GM23338 (cell line): ENCODE measurements around the gene IL17RB. TPM values are rescaled to one million over a fixed set of nuclear protein-coding genes. Genes with fewer than 3 reads are reported as not detected.

Experiments
- ATAC-seq: fragments of 200-7000 bp; cut with Tn5 transposase; 3 replicates; pipeline ENCODE4 v1.9.1; 2020
- DNase-seq: peaks from one replicate; pipeline ENCODE4 v3.0.0-alpha.2; 2015; ENCODE audit warnings: low spot score
- H2AFZ ChIP-seq: fragments of 200-600 bp; sonication (generic); 2 replicates; pipeline ENCODE4 v1.8.0; 2016; ENCODE audit warnings: antibody characterized with exemption, mild to moderate bottlenecking, moderate library complexity
- H3F3A ChIP-seq: fragments of 200-600 bp; sonication (generic); replicated peaks from 2 replicates; pipeline ENCODE4 v1.8.0; 2017; ENCODE audit warnings: antibody characterized with exemption, mixed run types, low read depth
- H3K27ac ChIP-seq: fragments of 200-600 bp; sonication (generic); 2 replicates; pipeline ENCODE4 v1.6.1; 2016; ENCODE audit warnings: low read depth
- H3K27me3 ChIP-seq: fragments of 200-600 bp; sonication (generic); 2 replicates; pipeline ENCODE4 v1.8.0; 2016; ENCODE audit warnings: mild to moderate bottlenecking, mixed run types, moderate library complexity; ENCODE audit not compliant: insufficient read depth
- H3K36me3 ChIP-seq: fragments of 200-600 bp; sonication (generic); 2 replicates; pipeline ENCODE4 v1.8.0; 2016; ENCODE audit warnings: mild to moderate bottlenecking; ENCODE audit not compliant: insufficient read depth
- H3K4me1 ChIP-seq: fragments of 200-600 bp; sonication (generic); 2 replicates; pipeline ENCODE4 v1.8.0; 2016; ENCODE audit warnings: mild to moderate bottlenecking, moderate library complexity; ENCODE audit not compliant: insufficient read depth
- H3K4me2 ChIP-seq: fragments of 200-600 bp; sonication (generic); 2 replicates; pipeline ENCODE4 v1.7.1; 2017; ENCODE audit warnings: mixed run types
- H3K4me3 ChIP-seq: fragments of 200-600 bp; sonication (generic); 2 replicates; pipeline ENCODE4 v1.6.1; 2016; ENCODE audit warnings: mixed run types
- H3K79me2 ChIP-seq: fragments of 200-600 bp; sonication (generic); replicated peaks from 2 replicates; pipeline ENCODE4 v1.8.0; 2017; ENCODE audit warnings: mild to moderate bottlenecking; ENCODE audit not compliant: insufficient read depth
- H3K9me2 ChIP-seq: fragments of 200-600 bp; sonication (generic); 2 replicates; pipeline ENCODE4 v1.8.0; 2017; ENCODE audit not compliant: insufficient read depth
- H4K20me1 ChIP-seq: fragments of 200-600 bp; sonication (generic); replicated peaks from 2 replicates; pipeline ENCODE4 v1.8.0; 2017; ENCODE audit warnings: mild to moderate bottlenecking; ENCODE audit not compliant: insufficient read depth
- H3K27ac Mint-ChIP-seq: 2 replicates; pipeline ENCODE4 v1.8.0; 2020; ENCODE audit warnings: inconsistent platforms, mild to moderate bottlenecking, moderate library complexity, mixed read lengths
- H3K27me3 Mint-ChIP-seq: 3 replicates; pipeline ENCODE4 v1.8.0; 2022; ENCODE audit warnings: low read depth, mild to moderate bottlenecking, moderate library complexity, mixed read lengths, inconsistent platforms; ENCODE audit not compliant: insufficient read depth, poor library complexity
- H3K36me3 Mint-ChIP-seq: 3 replicates; pipeline ENCODE4 v1.8.0; 2021; ENCODE audit warnings: low read depth, mild to moderate bottlenecking, inconsistent platforms, moderate library complexity, mixed read lengths
- H3K4me1 Mint-ChIP-seq: 3 replicates; pipeline ENCODE4 v1.8.0; 2020; ENCODE audit warnings: mild to moderate bottlenecking, inconsistent platforms, mixed read lengths
- H3K4me3 Mint-ChIP-seq: 3 replicates; pipeline ENCODE4 v1.8.0; 2021; ENCODE audit warnings: moderate library complexity, mild to moderate bottlenecking, inconsistent platforms, mixed read lengths
- H3K9me3 Mint-ChIP-seq: 3 replicates; pipeline ENCODE4 v1.8.0; 2020; ENCODE audit warnings: moderate library complexity, mild to moderate bottlenecking, inconsistent platforms, mixed read lengths
- CREB1 ChIP-seq: fragments of 250-450 bp; sonication (Bioruptor Pico); IDR thresholded peaks from 2 replicates; pipeline ENCODE4 v1.5.0; 2020; ENCODE audit warnings: low read depth, mild to moderate bottlenecking, moderate library complexity
- CTCF ChIP-seq, 2 experiments: fragments of 200-600 bp in 1 of 2; sonication (generic) in 1 of 2; conservative IDR thresholded peaks; 2 replicates each; pipeline versions ENCODE4 v1.5.1 to v1.6.1; 2016 to 2017; ENCODE audit warnings: antibody characterized with exemption in 2 of 2, low read depth in 2 of 2, mild to moderate bottlenecking in 2 of 2, moderate library complexity in 1 of 2
- EZH2 ChIP-seq: fragments of 200-600 bp; sonication (generic); IDR thresholded peaks from one replicate; pipeline ENCODE4 v1.8.0; 2017; ENCODE audit warnings: antibody characterized with exemption, mild to moderate bottlenecking, low read depth; ENCODE audit not compliant: unreplicated experiment
- EZH2phosphoT487 ChIP-seq: fragments of 200-600 bp; sonication (generic); IDR thresholded peaks from one replicate; pipeline ENCODE4 v1.8.1; 2018; ENCODE audit warnings: antibody characterized with exemption; ENCODE audit not compliant: unreplicated experiment
- JUNB ChIP-seq: IDR thresholded peaks from one replicate; pipeline ENCODE4 v1.6.1; 2016; ENCODE audit warnings: antibody characterized with exemption; ENCODE audit not compliant: unreplicated experiment
- NANOG ChIP-seq: IDR thresholded peaks from 2 replicates; pipeline ENCODE4 v1.6.1; 2016; ENCODE audit warnings: antibody characterized with exemption, borderline replicate concordance
- POLR2AphosphoS5 ChIP-seq: IDR thresholded peaks from 2 replicates; pipeline ENCODE4 v1.6.1; 2016; ENCODE audit warnings: antibody characterized with exemption, low read depth
- STAT1 ChIP-seq: IDR thresholded peaks from one replicate; pipeline ENCODE4 v1.6.1; 2016; ENCODE audit warnings: antibody characterized with exemption; ENCODE audit not compliant: unreplicated experiment
- ZNF114 ChIP-seq: fragments of 250-450 bp; sonication (Bioruptor Pico); IDR thresholded peaks from 2 replicates; pipeline ENCODE4 v1.5.0; 2020; ENCODE audit warnings: mild to moderate bottlenecking, moderate library complexity
- ZNF331 ChIP-seq: fragments of 250-450 bp; sonication (Bioruptor Pico); IDR thresholded peaks from 2 replicates; pipeline ENCODE4 v1.5.0; 2020; ENCODE audit warnings: low read depth, mild to moderate bottlenecking, moderate library complexity
- polyA plus RNA-seq: library from polyadenylated mRNA; unstranded; fragments of >200 nt; fragmentation: Nextera tagmentation; extraction: Ambion mirVana; gene quantifications from 2 replicates; pipeline ENCODE4 v1.2.1, GENCODE V29; 2016
- total RNA-seq: library from RNA; depleted of rRNA; stranded (reverse); fragments of >200 nt; shearing (Covaris generic); gene quantifications from 2 replicates; pipeline ENCODE4 v1.2.3, GENCODE V29; 2014
- TF ChIP-seq, protein P1 (sequence below): IDR thresholded peaks from one replicate; pipeline ENCODE4 v1.6.1; 2018; ENCODE audit warnings: antibody characterized with exemption; ENCODE audit not compliant: unreplicated experiment
- TF ChIP-seq, protein P2 (sequence below): fragments of 250-450 bp; sonication (Bioruptor Pico); IDR thresholded peaks from 2 replicates; pipeline ENCODE4 v1.5.0; 2020; ENCODE audit warnings: mild to moderate bottlenecking, moderate library complexity
- TF ChIP-seq, protein P3 (sequence below): IDR thresholded peaks from 2 replicates; pipeline ENCODE4 v1.6.1; 2016; ENCODE audit warnings: antibody characterized with exemption

IL17RB gene
- total and polyA plus RNA-seq, 2 experiments from 2014 or later, result 5.7 to 6.9 TPM

DNA sequence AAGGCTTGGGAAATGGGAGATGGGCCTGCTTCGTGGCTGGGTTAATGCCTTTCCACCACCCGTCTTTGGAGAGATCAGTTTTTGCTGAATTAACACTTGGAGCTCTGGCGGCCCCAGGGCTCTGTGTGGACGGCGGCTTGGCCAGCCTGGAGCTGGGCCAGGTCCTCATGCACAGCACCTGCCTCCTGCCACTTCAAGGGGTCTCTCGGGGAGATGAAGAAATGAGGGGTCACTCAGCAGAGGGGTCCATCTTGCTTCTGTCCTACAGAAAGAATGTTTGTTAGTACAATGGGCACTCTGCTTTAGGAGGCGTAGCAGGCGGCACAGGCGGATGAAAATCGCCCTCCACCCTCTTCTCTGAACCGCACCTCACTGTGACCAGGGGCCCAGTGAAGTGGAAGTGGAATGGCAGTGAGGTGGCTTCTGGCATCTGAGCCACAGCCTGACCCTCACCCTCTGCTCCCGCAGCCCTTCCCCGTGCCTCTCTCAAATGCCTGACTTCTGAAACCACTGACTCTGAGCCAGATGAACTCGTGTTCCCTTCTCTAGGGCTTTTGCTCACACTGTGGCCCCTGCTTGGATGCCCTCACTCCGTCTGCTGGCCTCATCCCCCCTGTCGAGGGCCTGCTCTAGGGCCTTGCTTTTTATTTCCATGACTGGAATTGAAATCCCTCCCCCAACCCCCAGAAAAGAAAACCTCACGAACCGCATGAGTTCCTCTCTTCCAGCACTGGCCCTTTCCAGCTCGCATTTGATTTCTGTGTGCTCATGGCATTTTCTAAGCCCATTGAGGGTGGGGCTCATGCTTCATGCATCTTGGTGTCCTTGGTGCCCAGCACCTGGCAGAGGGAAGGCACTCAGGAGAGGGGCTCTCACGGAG lies 42.3 kb upstream of the IL17RB start:
- no peaks in the 10 kb centered on the region for H3K36me3 ChIP-seq
- no peaks in the 10 kb centered on the region for H3K79me2 ChIP-seq
- H3F3A ChIP-seq, result no peaks in the 10 kb centered on the region
- TF ChIP-seq, protein P1, sequence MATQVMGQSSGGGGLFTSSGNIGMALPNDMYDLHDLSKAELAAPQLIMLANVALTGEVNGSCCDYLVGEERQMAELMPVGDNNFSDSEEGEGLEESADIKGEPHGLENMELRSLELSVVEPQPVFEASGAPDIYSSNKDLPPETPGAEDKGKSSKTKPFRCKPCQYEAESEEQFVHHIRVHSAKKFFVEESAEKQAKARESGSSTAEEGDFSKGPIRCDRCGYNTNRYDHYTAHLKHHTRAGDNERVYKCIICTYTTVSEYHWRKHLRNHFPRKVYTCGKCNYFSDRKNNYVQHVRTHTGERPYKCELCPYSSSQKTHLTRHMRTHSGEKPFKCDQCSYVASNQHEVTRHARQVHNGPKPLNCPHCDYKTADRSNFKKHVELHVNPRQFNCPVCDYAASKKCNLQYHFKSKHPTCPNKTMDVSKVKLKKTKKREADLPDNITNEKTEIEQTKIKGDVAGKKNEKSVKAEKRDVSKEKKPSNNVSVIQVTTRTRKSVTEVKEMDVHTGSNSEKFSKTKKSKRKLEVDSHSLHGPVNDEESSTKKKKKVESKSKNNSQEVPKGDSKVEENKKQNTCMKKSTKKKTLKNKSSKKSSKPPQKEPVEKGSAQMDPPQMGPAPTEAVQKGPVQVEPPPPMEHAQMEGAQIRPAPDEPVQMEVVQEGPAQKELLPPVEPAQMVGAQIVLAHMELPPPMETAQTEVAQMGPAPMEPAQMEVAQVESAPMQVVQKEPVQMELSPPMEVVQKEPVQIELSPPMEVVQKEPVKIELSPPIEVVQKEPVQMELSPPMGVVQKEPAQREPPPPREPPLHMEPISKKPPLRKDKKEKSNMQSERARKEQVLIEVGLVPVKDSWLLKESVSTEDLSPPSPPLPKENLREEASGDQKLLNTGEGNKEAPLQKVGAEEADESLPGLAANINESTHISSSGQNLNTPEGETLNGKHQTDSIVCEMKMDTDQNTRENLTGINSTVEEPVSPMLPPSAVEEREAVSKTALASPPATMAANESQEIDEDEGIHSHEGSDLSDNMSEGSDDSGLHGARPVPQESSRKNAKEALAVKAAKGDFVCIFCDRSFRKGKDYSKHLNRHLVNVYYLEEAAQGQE, result no peak
- no peak for TF ChIP-seq STAT1
- TF ChIP-seq ZNF331 (CRISPR knock-in tag), result no peak
- TF ChIP-seq ZNF114, result no peak
- TF ChIP-seq CTCF (conservative IDR thresholded peaks at IDR 0.05; ENCODE audit: low read depth in 2 of 2), result no peak
- TF ChIP-seq EZH2, result no peak
- no peak for TF ChIP-seq NANOG
- TF ChIP-seq CREB1 (CRISPR knock-in tag), result no peak
- TF ChIP-seq, protein P2, sequence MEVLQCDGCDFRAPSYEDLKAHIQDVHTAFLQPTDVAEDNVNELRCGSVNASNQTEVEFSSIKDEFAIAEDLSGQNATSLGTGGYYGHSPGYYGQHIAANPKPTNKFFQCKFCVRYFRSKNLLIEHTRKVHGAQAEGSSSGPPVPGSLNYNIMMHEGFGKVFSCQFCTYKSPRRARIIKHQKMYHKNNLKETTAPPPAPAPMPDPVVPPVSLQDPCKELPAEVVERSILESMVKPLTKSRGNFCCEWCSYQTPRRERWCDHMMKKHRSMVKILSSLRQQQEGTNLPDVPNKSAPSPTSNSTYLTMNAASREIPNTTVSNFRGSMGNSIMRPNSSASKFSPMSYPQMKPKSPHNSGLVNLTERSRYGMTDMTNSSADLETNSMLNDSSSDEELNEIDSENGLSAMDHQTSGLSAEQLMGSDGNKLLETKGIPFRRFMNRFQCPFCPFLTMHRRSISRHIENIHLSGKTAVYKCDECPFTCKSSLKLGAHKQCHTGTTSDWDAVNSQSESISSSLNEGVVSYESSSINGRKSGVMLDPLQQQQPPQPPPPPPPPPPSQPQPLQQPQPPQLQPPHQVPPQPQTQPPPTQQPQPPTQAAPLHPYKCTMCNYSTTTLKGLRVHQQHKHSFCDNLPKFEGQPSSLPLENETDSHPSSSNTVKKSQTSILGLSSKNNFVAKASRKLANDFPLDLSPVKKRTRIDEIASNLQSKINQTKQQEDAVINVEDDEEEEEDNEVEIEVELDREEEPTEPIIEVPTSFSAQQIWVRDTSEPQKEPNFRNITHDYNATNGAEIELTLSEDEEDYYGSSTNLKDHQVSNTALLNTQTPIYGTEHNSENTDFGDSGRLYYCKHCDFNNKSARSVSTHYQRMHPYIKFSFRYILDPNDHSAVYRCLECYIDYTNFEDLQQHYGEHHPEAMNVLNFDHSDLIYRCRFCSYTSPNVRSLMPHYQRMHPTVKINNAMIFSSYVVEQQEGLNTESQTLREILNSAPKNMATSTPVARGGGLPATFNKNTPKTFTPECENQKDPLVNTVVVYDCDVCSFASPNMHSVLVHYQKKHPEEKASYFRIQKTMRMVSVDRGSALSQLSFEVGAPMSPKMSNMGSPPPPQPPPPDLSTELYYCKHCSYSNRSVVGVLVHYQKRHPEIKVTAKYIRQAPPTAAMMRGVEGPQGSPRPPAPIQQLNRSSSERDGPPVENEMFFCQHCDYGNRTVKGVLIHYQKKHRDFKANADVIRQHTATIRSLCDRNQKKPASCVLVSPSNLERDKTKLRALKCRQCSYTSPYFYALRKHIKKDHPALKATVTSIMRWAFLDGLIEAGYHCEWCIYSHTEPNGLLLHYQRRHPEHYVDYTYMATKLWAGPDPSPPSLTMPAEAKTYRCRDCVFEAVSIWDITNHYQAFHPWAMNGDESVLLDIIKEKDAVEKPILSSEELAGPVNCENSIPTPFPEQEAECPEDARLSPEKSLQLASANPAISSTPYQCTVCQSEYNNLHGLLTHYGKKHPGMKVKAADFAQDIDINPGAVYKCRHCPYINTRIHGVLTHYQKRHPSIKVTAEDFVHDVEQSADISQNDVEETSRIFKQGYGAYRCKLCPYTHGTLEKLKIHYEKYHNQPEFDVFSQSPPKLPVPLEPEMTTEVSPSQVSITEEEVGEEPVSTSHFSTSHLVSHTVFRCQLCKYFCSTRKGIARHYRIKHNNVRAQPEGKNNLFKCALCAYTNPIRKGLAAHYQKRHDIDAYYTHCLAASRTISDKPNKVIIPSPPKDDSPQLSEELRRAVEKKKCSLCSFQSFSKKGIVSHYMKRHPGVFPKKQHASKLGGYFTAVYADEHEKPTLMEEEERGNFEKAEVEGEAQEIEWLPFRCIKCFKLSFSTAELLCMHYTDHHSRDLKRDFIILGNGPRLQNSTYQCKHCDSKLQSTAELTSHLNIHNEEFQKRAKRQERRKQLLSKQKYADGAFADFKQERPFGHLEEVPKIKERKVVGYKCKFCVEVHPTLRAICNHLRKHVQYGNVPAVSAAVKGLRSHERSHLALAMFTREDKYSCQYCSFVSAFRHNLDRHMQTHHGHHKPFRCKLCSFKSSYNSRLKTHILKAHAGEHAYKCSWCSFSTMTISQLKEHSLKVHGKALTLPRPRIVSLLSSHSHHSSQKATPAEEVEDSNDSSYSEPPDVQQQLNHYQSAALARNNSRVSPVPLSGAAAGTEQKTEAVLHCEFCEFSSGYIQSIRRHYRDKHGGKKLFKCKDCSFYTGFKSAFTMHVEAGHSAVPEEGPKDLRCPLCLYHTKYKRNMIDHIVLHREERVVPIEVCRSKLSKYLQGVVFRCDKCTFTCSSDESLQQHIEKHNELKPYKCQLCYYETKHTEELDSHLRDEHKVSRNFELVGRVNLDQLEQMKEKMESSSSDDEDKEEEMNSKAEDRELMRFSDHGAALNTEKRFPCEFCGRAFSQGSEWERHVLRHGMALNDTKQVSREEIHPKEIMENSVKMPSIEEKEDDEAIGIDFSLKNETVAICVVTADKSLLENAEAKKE (CRISPR knock-in tag), result no peak
- TF ChIP-seq EZH2phosphoT487, result no peak
- TF ChIP-seq, protein P3, sequence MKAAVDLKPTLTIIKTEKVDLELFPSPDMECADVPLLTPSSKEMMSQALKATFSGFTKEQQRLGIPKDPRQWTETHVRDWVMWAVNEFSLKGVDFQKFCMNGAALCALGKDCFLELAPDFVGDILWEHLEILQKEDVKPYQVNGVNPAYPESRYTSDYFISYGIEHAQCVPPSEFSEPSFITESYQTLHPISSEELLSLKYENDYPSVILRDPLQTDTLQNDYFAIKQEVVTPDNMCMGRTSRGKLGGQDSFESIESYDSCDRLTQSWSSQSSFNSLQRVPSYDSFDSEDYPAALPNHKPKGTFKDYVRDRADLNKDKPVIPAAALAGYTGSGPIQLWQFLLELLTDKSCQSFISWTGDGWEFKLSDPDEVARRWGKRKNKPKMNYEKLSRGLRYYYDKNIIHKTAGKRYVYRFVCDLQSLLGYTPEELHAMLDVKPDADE, result no peak
- no peak for TF ChIP-seq POLR2AphosphoS5
- TF ChIP-seq JUNB, result no peak
- no peak overlapping the region for H2AFZ ChIP-seq
- H3K27me3 Mint-ChIP-seq, result peaks cover 7% of the 10 kb centered on the region
- no peaks in the 10 kb centered on the region for H4K20me1 ChIP-seq
- DNase-seq (no peak), ATAC-seq (no peak; the same call in 2 of the 3 replicates)
- H3K27ac Mint-ChIP-seq, result no peak overlapping the region
- no peaks in the 10 kb centered on the region for H3K27me3 ChIP-seq
- no peak overlapping the region for H3K4me3 ChIP-seq
- H3K4me1 ChIP-seq, result no peaks in the 10 kb centered on the region
- H3K27ac ChIP-seq, result no peak overlapping the region
- H3K4me2 ChIP-seq, result no peak overlapping the region
- H3K4me1 Mint-ChIP-seq, result peaks cover 16% of the 10 kb centered on the region
- H3K9me3 Mint-ChIP-seq, result no peaks in the 10 kb centered on the region
- no peaks in the 10 kb centered on the region for H3K36me3 Mint-ChIP-seq
- H3K9me2 ChIP-seq, result no peaks in the 10 kb centered on the region
- no peak overlapping the region for H3K4me3 Mint-ChIP-seq
